HepG2 (cell line): ENCODE measurements around the gene MAPKAPK3. TPM values are rescaled to one million over a fixed set of nuclear protein-coding genes. Genes with fewer than 3 reads are reported as not detected.

Experiments
- ATF7-NPFF ChIP-seq: sonication (generic); formaldehyde crosslinking; IDR thresholded peaks from 2 replicates; pipeline ENCODE4 v1.8.1; 2023; ENCODE audit warnings: mild to moderate bottlenecking, low read depth, missing genetic modification reagents, moderate library complexity
- CC2D1A ChIP-seq: sonication (generic); formaldehyde crosslinking; IDR thresholded peaks from 2 replicates; pipeline ENCODE4 v1.8.1; 2023; ENCODE audit warnings: mild to moderate bottlenecking, missing genetic modification reagents
- FOXA1 ChIP-seq, 2 experiments: fragments of 450-650 bp in 1 of 2; sonication (generic) in 1 of 2; formaldehyde crosslinking in 1 of 2; IDR thresholded peaks; 2 replicates each; pipeline versions ENCODE4 v1.4.0 to v1.6.1; 2016 to 2020; ENCODE audit warnings: missing genetic modification reagents in 1 of 2
- GATAD2A ChIP-seq: IDR thresholded peaks from 2 replicates; pipeline ENCODE4 v1.6.1; 2016
- IKZF4 ChIP-seq: sonication (generic); formaldehyde crosslinking; IDR thresholded peaks from 2 replicates; pipeline ENCODE4 v1.5.1; 2020; ENCODE audit warnings: borderline replicate concordance, mild to moderate bottlenecking, low read depth, missing genetic modification reagents; ENCODE audit errors: not compliant biosample characterization
- LCORL ChIP-seq, 2 experiments: fragments of 450-650 bp in 1 of 2; sonication (generic) in 1 of 2; formaldehyde crosslinking in 1 of 2; IDR thresholded peaks; 2 replicates each; pipeline versions ENCODE4 v1.5.0 to v1.6.1; 2017 to 2020; ENCODE audit warnings: antibody characterized with exemption in 1 of 2, missing genetic modification reagents in 1 of 2
- MEF2D ChIP-seq: sonication (generic); formaldehyde crosslinking; IDR thresholded peaks from 2 replicates; pipeline ENCODE4 v1.5.1; 2020; ENCODE audit warnings: mild to moderate bottlenecking, missing genetic modification reagents
- MEIS2 ChIP-seq: sonication (generic); formaldehyde crosslinking; IDR thresholded peaks from 2 replicates; pipeline ENCODE4 v1.9.0; 2021; ENCODE audit warnings: mild to moderate bottlenecking, missing genetic modification reagents
- MIER2 ChIP-seq: IDR thresholded peaks from 2 replicates; pipeline ENCODE4 v1.6.1; 2016; ENCODE audit warnings: missing biosample characterization, missing genetic modification reagents
- NRL ChIP-seq: sonication (generic); formaldehyde crosslinking; IDR thresholded peaks from 2 replicates; pipeline ENCODE4 v1.5.0; 2020; ENCODE audit warnings: missing genetic modification reagents, mild to moderate bottlenecking, moderate library complexity, borderline replicate concordance
- PCBP2 ChIP-seq: fragments of 200-400 bp; formaldehyde crosslinking; optimal IDR thresholded peaks from 2 replicates; pipeline ENCODE3; 2018; ENCODE audit warnings: low read length, low read depth; ENCODE audit not compliant: poor library complexity, severe bottlenecking
- RAD51 ChIP-seq: fragments of 450-650 bp; IDR thresholded peaks from 2 replicates; pipeline ENCODE4 v1.6.1; 2016; ENCODE audit warnings: borderline replicate concordance
- RCOR2 ChIP-seq: IDR thresholded peaks from 2 replicates; pipeline ENCODE4 v1.6.1; 2016; ENCODE audit warnings: missing biosample characterization, missing genetic modification reagents
- TBL1XR1 ChIP-seq: fragments of 150-350 bp; IDR thresholded peaks from 2 replicates; pipeline ENCODE4 v1.6.1; 2014; ENCODE audit warnings: borderline replicate concordance, low read length; ENCODE audit not compliant: partially characterized antibody
- TBX2 ChIP-seq: sonication (generic); formaldehyde crosslinking; IDR thresholded peaks from 2 replicates; pipeline ENCODE4 v1.5.0; 2020; ENCODE audit warnings: missing genetic modification reagents, mild to moderate bottlenecking, borderline replicate concordance
- TOPORS ChIP-seq: sonication (generic); formaldehyde crosslinking; IDR thresholded peaks from 2 replicates; pipeline ENCODE4 v1.8.0; 2023; ENCODE audit warnings: mild to moderate bottlenecking, missing genetic modification reagents
- TP53 ChIP-seq: sonication (generic); formaldehyde crosslinking; conservative IDR thresholded peaks from 2 replicates; pipeline ENCODE4 v1.4.0; 2020; ENCODE audit warnings: missing genetic modification reagents
- ZBTB42 ChIP-seq: sonication (generic); formaldehyde crosslinking; IDR thresholded peaks from 2 replicates; pipeline ENCODE4 v1.5.0; 2020; ENCODE audit warnings: mild to moderate bottlenecking, missing genetic modification reagents
- ZFX ChIP-seq: sonication (generic); formaldehyde crosslinking; IDR thresholded peaks from 2 replicates; pipeline ENCODE4 v1.4.0; 2020; ENCODE audit warnings: mild to moderate bottlenecking, low read depth, missing genetic modification reagents, moderate library complexity
- ZMYM3 ChIP-seq: sonication (generic); formaldehyde crosslinking; IDR thresholded peaks from 2 replicates; pipeline ENCODE4 v1.5.1; 2020; ENCODE audit warnings: mild to moderate bottlenecking, missing genetic modification reagents
- ZNF557 ChIP-seq: sonication (generic); formaldehyde crosslinking; IDR thresholded peaks from 2 replicates; pipeline ENCODE4 v1.4.0; 2020; ENCODE audit warnings: missing genetic modification reagents
- ZNF616 ChIP-seq: sonication (generic); formaldehyde crosslinking; IDR thresholded peaks from 2 replicates; pipeline ENCODE4 v1.5.0; 2020; ENCODE audit warnings: low read depth, mild to moderate bottlenecking, missing genetic modification reagents
- ZSCAN30 ChIP-seq: sonication (generic); formaldehyde crosslinking; IDR thresholded peaks from 2 replicates; pipeline ENCODE4 v1.5.0; 2020; ENCODE audit warnings: mild to moderate bottlenecking, missing genetic modification reagents
- polyA plus RNA-seq, 8 experiments: library from polyadenylated mRNA; depleted of rRNA in 3 of 8; stranded (reverse) in 7 of 8; unstranded in 1 of 8; fragments of >200 nt; fragmentation: Illumina TruSeq in 4 of 8; extraction: Trizol in 4 of 8; gene quantifications; 2 replicates each; pipeline versions ENCODE4 v1.2.1 to v1.2.3, GENCODE V29; 2011 to 2016; ENCODE audit warnings: low read depth in 4 of 8, missing spikeins in 1 of 8, mixed read lengths in 1 of 8; ENCODE audit not compliant: insufficient read depth in 1 of 8
- total RNA-seq, 5 experiments: library from RNA; depleted of rRNA; stranded (reverse); fragments of >200 nt; fragmentation: Illumina TruSeq; extraction: Trizol; gene quantifications; 2 replicates each; pipeline ENCODE4 v1.2.3, GENCODE V29; 2016; ENCODE audit warnings: low read depth in 1 of 5
- TF ChIP-seq, protein P1 (sequence below): sonication (generic); formaldehyde crosslinking; IDR thresholded peaks from 2 replicates; pipeline ENCODE4 v1.8.0; 2022; ENCODE audit warnings: mild to moderate bottlenecking, missing genetic modification reagents, moderate library complexity
- TF ChIP-seq, protein P2 (sequence below): sonication (generic); formaldehyde crosslinking; IDR thresholded peaks from 2 replicates; pipeline ENCODE4 v1.5.1; 2020; ENCODE audit warnings: missing genetic modification reagents, mild to moderate bottlenecking, borderline replicate concordance
- TF ChIP-seq, protein P3 (sequence below): sonication (generic); formaldehyde crosslinking; IDR thresholded peaks from 2 replicates; pipeline ENCODE4 v1.8.0; 2022; ENCODE audit warnings: missing genetic modification reagents, mild to moderate bottlenecking, borderline replicate concordance
- TF ChIP-seq, protein P4 (sequence below): IDR thresholded peaks from 2 replicates; pipeline ENCODE4 v1.6.1; 2016; ENCODE audit warnings: low read depth, control low read depth

The MAPKAPK3 gene
- total and polyA plus RNA-seq, 2 of the 13 experiments (the other 11 are each of a cell fraction or from before 2014, with no cell fraction given): 39.9 to 41.2 TPM

DNA sequence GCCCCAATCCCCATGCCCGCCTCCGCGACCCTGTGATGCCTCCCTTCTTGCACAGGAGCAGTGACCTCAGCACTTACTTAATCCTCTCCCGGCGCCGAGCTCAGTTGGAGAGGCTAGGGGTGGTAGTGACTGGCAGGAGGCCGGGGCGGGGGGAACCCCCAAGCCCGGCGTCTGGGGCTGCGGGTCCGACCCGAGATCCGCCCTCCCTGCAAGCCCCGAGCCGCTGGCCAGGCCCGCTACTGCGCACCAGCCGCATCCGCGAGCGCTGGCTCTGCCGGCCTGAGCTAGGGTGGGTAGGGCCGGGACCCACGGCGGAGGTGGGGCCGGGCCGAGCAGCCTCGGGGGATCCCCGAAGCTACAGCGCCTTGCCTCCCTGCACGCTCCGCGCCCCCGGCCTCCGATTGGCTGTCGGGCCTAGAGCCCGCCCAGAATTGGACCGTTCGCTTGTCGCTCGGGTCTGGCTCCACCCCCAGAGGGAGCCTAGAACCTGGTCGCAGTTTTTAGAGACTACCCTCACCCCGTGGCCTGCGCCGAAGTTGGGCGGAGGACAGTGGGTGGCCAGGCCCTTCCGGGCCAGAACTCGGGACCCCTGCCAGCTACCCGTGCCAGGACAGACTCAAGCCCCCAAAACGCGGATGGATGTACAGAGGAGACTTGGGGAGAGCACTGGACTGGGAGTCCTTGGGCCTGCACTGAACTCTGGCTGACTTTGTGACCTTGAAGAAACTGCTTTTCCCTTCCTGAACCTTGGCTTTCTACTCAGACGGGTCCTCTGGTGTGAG is 49.4 kb upstream of the MAPKAPK3 start, which contains the start of gene C3orf18 (continued):
- TF ChIP-seq ATF7-NPFF (CRISPR knock-in tag) (0 out of 2 replicates have a peak, but pooled peaks have one; percentile 18), MEIS2 (no peak), ZSCAN30 (CRISPR knock-in tag) (no peak), MIER2 (CRISPR knock-in tag) (no peak), ZFX (peak; percentile 68), TP53 (CRISPR knock-in tag) (no peak), ZMYM3 (CRISPR knock-in tag) (peak; percentile 89), ZNF557 (no peak), PCBP2 (no peak), ZNF616 (CRISPR knock-in tag) (no peak), MEF2D (CRISPR knock-in tag) (no peak), TOPORS (CRISPR knock-in tag) (no peak), IKZF4 (CRISPR knock-in tag) (no peak), NRL (CRISPR knock-in tag) (no peak), GATAD2A (no peak), RCOR2 (CRISPR knock-in tag) (peak; percentile 37; the same call in 1 of the 2 replicates), ZBTB42 (CRISPR knock-in tag) (no peak), TBX2 (CRISPR knock-in tag) (peak; percentile 42; the same call in 1 of the 2 replicates), TBL1XR1 (no peak), RAD51 (no peak), LCORL (IDR thresholded peaks at IDR 0.05) (no peak), LCORL (CRISPR knock-in tag; IDR thresholded peaks at IDR 0.05) (0 out of 2 replicates have a peak, but pooled peaks have one; percentile 17), FOXA1 (IDR thresholded peaks at IDR 0.05) (no peak), FOXA1 (CRISPR knock-in tag; IDR thresholded peaks at IDR 0.05) (no peak), CC2D1A (no peak)
- TF ChIP-seq, protein P1, sequence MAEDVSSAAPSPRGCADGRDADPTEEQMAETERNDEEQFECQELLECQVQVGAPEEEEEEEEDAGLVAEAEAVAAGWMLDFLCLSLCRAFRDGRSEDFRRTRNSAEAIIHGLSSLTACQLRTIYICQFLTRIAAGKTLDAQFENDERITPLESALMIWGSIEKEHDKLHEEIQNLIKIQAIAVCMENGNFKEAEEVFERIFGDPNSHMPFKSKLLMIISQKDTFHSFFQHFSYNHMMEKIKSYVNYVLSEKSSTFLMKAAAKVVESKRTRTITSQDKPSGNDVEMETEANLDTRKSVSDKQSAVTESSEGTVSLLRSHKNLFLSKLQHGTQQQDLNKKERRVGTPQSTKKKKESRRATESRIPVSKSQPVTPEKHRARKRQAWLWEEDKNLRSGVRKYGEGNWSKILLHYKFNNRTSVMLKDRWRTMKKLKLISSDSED (CRISPR knock-in tag): no peak
- TF ChIP-seq, protein P2, sequence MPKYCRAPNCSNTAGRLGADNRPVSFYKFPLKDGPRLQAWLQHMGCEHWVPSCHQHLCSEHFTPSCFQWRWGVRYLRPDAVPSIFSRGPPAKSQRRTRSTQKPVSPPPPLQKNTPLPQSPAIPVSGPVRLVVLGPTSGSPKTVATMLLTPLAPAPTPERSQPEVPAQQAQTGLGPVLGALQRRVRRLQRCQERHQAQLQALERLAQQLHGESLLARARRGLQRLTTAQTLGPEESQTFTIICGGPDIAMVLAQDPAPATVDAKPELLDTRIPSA (CRISPR knock-in tag): no peak
- TF ChIP-seq, protein P3, sequence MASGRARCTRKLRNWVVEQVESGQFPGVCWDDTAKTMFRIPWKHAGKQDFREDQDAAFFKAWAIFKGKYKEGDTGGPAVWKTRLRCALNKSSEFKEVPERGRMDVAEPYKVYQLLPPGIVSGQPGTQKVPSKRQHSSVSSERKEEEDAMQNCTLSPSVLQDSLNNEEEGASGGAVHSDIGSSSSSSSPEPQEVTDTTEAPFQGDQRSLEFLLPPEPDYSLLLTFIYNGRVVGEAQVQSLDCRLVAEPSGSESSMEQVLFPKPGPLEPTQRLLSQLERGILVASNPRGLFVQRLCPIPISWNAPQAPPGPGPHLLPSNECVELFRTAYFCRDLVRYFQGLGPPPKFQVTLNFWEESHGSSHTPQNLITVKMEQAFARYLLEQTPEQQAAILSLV: no peak
- TF ChIP-seq, protein P4, sequence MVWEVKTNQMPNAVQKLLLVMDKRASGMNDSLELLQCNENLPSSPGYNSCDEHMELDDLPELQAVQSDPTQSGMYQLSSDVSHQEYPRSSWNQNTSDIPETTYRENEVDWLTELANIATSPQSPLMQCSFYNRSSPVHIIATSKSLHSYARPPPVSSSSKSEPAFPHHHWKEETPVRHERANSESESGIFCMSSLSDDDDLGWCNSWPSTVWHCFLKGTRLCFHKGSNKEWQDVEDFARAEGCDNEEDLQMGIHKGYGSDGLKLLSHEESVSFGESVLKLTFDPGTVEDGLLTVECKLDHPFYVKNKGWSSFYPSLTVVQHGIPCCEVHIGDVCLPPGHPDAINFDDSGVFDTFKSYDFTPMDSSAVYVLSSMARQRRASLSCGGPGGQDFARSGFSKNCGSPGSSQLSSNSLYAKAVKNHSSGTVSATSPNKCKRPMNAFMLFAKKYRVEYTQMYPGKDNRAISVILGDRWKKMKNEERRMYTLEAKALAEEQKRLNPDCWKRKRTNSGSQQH (CRISPR knock-in tag): no peak
